Epithelial cell of prostate (primary cell): Measurements from ENCODE around the gene TULP4.

Source experiments
- DNase-seq: peaks from one replicate; pipeline ENCODE4 v3.0.0-alpha.2; 2011; ENCODE audit warnings: low read depth, low spot score
- H3K27ac ChIP-seq: fragments of 450-650 bp; 2 replicates; pipeline ENCODE4 v1.5.1; 2017; ENCODE audit warnings: mild to moderate bottlenecking

Gene TULP4

GRCh38 chr6:158312165-158312564 lies at the start of gene TULP4:
TSS of gene TULP4 (plus strand) at chr6:158312465. CDS start at chr6:158314017, 1,552 bp downstream.
- H3K27ac ChIP-seq = no peak within 1 kb of the TSS
- no peak for DNase-seq

GRCh38 chr6:158262755-158263154 lies 49.5 kb upstream of the TULP4 start:
- no peak overlapping the region for H3K27ac ChIP-seq
- DNase-seq = no peak

DNA sequence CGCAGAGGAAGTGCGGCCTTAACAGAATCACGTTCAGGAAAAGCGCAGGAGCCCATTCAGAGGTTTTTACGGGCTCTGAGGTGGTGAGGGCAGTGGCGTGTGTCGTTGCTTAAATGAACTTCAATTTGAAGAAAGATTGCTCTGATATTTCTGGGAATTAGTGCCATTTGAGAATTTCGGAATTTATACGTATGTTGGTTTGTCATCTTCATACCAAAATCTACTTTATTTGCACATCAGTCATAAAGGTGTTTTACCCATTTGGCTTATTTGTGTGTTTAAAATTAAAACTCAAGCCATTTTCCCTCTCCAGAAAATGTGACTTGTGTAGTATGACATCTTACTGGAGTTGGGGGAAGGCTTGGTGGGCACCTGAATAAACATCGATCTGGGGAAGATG lies 48.1 kb upstream of the TULP4 start:
- DNase-seq = no peak
- no peak overlapping the region for H3K27ac ChIP-seq

GRCh38 chr6:158266131-158266530 lies 46.1 kb upstream of the TULP4 start:
- no peak overlapping the region for H3K27ac ChIP-seq
- no peak for DNase-seq

DNA sequence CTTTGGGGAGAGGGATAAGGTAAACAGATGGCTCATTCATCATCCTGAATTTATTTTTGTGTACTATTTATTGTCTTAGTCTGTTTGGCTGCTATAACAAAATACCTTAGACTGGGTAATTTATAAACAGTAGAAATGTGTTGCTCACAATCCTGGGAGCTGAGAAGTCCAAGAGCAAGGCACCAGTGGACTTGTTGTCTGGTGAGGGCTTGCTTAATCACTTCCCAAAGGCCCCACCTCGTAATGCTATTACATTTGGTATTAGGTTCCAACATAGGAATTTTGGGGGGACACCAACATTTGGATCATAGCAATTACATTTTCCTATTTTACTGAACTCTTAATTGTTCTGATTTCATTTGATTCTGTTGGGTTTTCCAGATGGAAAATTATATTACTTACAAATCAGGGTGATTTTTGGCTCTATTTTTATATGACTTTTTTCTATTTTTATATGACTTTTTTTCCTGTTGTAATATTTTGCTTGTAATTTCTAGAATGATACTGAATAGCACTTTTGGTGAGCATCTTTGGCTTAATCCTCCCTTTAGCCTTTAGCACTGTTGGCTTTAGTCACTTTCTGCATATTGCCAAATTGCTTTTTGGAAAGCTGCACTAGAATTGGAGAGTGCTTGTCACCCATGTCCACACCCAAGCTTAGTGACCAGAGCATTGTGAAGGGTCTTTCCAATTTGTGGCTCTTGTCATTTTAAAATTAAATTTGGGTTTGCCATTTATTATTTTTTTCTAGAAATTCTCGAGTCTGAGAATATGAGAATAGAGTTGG lies 43.7 kb upstream of the TULP4 start:
- DNase-seq = no peak
- no peak overlapping the region for H3K27ac ChIP-seq

- no peak overlapping the region for H3K27ac ChIP-seq
- DNase-seq = no peak
Measured at GRCh38 chr6:158269657-158270056, 42.6 kb upstream of the TULP4 start.

DNA sequence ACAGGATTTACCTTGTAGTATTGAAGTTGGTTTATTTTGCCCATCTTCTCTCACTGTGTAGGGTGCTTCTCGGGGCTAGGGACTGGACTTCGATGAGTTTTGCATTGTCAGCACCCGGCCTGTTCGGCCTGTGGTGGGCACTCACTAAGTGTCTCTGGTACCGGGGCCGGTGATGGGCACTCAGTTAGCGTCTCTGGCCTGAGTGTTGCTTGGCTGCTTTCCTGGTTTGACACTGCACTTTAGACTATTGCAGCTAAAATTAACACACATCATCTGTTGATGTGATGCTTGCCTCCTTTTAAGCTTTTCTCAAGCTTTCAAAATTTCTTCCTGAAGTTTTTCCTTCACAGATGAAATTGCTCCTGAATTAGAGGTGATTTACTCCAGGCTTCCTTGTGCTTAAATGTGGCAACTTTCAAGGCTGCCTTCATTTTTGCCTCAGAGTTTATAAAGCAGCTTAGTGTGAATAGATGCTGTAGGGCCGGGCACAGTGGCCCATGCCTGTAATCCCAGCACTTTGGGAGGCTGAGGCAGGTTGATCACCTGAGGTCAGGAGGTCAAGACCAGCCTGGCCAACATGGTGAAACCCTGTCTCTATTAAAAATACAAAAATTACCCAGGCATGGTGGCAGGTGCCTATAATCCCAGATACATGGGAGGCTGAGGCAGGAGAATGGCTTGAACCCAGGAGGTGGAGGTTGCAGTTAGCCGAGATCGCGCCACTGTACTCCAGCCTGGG lies 41.7 kb upstream of the TULP4 start:
- no peak overlapping the region for H3K27ac ChIP-seq
- no peak for DNase-seq

- no peak overlapping the region for H3K27ac ChIP-seq
- DNase-seq = no peak
Measured at GRCh38 chr6:158272324-158272723, 39.9 kb upstream of the TULP4 start.

- no peak for DNase-seq
Measured at GRCh38 chr6:158278004-158278403, 34.3 kb upstream of the TULP4 start.

DNA sequence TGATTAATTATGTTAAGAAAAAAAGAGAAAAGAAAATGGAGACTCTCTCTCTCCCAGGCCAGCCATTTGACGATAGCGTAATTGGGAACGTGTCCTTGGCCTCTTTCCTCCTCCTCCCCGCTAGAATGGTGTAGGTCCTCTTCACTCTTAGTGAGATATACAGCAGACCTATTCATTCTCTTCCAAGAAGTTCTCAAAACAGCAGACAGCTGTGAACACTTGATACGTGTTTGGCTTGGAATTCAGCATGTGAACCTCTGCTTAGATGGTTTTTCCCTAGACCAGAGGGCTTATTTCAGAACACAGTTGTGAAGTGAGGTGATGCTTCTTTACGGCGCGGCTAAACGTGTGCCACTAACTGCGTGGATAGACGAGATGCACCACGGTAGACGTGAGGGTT lies 32.6 kb upstream of the TULP4 start:
- DNase-seq = no peak
- H3K27ac ChIP-seq = no peak overlapping the region

More at GRCh38 chr6:158278004-158278403, 34.3 kb upstream of the TULP4 start:
- H3K27ac ChIP-seq = no peak overlapping the region

GRCh38 chr6:158283304-158283980 lies 28.8 kb upstream of the TULP4 start:
- no peak overlapping the region for H3K27ac ChIP-seq
- DNase-seq = no peak

DNA sequence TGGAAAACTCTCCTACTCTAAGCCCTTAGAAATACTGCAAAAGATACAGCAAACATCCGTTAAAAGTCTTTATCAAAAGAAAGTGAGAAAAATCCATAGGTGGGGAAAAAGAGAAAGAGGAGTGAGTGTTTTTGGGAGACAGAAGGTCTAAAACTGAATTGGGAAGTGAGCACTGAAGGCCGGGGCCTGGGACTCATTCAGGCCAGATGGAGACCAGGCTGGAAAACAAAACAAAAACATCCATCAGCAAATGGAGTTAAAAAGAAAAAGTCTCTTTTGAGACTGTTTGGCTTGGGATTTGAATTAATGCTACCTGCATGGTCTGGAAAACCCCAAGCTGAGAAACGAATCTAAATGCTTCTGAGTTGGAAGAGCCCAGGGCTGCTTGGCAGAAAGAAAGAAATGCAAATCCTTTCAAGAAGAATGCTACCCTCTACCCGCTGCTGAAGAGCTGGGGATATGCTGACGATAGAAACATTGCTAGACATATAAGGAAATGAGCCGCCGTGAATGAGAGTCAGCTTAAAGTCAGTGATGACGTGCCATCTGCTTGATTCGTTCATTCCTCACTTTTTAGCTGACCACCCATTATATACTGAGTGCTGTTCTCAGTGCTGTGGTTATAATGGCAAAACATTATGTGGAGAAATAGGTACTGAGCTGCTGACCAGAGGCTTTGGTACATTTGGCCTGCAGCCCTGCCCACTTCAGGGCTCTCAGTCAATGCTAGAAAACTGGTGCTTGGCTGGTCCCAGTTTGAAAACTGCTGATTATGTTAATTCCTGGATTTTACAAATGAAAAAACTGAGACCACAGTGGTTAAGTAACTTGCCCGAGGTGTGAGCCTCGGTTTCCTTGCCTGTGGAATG lies 28.0 kb upstream of the TULP4 start:
- no peak overlapping the region for H3K27ac ChIP-seq
- no peak for DNase-seq

DNA sequence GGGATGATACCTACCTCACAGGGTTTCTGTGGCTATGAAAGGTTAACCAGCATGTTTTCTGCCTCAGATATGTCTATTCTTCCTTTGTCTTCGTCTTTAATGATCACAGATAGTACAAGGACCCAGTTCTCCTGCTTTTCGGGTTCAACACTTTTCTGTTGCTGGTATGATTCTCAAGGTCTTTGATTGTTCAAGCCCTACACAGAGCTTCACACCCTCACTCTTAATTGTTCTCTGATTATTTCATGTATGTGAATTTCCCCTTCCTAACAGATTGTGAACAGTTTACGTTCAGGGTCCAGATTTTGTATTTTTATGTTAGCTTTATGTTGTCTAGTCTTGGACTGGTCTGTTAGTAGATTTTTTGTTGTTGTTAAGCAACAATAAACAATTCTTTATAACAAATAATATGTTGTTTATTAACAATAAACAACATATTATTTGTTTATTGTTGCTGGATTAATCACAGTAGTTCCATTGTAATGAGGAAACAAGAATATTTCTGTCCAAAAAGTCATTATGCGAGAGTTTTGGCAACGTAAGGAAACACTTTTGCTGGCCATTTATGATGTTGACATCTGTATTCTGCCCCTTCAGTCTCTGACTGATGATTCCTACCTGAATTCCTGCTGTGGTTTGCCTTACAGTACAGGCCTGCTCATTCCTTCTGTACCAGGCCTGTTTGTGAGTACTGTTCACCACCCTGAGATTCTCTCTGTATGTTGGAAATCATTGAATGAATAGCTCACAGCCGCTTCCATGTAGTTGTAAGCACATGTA lies 27.2 kb upstream of the TULP4 start:
- peak overlapping the region; percentile 41 for H3K27ac ChIP-seq
- DNase-seq = no peak

DNA sequence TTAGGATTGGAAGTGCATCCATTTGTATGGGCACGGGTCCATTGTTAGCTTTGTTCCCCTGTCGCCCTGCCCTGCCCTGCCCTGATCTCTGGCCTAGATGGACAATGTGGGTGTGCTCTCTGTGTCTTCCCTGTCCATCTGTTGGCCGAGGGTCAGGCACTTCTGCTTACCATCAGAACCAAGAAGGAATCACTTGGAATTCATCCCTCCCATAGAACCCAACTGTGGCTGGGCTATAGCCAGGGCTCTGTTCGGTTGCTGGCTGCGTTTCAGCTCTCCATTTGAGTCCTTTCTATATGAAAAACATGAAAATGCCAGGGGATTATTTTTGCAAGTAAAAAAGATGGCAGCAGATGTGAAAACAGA lies 26.6 kb upstream of the TULP4 start:
- DNase-seq = no peak
- peak overlapping the region; percentile 41 for H3K27ac ChIP-seq

GRCh38 chr6:158286413-158286812 lies 25.9 kb upstream of the TULP4 start:
- H3K27ac ChIP-seq = peak overlapping the region; percentile 41
- DNase-seq = peak; percentile 20

GRCh38 chr6:158287047-158287446 lies 25.2 kb upstream of the TULP4 start:
- DNase-seq = no peak
- peak overlapping the region; percentile 41 for H3K27ac ChIP-seq

DNA sequence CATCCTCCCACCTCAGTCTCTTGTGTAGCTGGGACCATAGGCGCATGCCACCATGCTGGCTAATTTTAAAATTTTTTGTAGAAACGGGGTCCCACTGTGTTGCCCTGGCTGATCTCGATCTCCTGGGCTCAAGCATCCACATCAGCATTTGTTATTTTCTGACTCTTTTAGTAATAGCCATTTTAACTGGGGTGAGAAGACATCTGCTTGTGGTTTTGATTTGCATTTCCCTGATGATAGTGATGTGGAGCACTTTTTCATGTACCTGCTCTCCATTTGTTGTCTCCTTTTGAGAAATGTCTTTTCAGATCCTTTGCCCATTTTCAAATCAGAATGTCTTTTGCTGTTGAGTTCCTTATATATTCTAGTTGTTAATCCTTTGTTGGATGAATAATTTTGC lies 22.2 kb upstream of the TULP4 start:
- no peak overlapping the region for H3K27ac ChIP-seq
- no peak for DNase-seq

DNA sequence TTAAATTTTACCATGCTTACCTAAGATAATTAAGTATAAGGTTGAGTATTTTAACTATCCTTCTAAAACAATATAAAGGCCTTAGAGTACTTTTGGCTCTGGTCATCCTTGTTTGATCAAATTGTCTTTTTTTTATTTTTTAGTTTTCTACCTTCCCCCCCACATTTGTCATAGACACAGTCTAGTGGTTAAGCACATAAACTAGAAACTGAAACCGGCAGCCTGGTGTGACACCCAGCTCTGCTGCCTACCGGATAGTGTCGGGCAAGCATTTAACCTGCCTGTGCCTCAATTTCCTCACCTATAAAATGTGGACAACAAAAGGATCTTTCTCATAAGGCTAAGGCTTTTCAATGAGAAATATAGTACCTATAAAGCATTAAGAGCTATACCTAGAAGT lies 21.6 kb upstream of the TULP4 start:
- DNase-seq = no peak
- H3K27ac ChIP-seq = no peak overlapping the region

DNA sequence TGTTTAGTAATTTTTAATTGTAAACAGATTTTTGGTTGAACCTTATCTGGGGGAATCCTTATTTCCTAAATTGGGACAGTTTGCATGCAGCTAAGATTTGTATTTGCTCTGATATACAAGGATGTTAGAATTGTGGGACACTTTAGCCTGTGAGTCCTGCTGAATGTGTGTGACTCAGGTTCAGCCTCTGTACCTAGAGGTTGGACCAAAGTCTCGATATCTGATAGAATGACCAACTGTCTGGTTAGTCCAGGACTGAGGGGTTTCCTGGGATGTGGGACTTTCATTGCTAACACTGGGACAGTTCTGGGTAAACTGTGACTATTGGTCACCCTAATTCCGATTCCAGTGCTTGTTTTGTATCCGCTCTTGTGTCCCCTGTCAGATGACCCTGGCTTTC lies 20.2 kb upstream of the TULP4 start:
- no peak for DNase-seq
- H3K27ac ChIP-seq = no peak overlapping the region

DNA sequence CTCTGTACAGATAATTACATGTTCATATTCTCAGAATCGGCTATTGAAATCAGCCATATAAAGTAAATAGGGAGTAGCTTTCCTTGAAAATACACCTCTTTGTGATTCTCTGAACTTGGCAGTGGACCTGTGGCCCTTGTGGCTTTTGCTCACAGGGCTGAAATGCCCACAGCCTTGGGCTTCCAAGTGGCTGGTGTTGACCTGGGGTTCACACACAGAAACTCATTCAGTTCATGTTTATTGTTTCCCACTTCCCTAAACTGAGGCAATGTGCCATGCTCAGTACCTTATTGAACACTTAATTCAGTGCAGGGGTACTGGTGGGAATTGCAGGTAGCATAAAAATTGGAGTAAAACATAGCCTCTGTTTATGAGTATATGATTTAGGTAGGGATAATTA lies 19.1 kb upstream of the TULP4 start:
- no peak for DNase-seq
- no peak overlapping the region for H3K27ac ChIP-seq
